Measurements from ENCODE around the gene WBP4.

- TF ChIP-seq CTCF (IDR thresholded peaks at IDR 0.05) (no peak), ZFX (IDR thresholded peaks at IDR 0.05; ENCODE audit: borderline replicate concordance) (no peak)
These were observed 34.5 kb upstream of the WBP4 start for GRCh38 chr13:41026788-41027187.

All from 22Rv1 (cell line).